Calu3 (cell line): ENCODE data around the gene SF3A1. TPM values are rescaled to one million over a fixed set of nuclear protein-coding genes. Genes with fewer than 3 reads are reported as not detected.

ENCODE experiments used
- BruUV-seq: library from RNA; stranded (reverse); fragments of 400-500 nt; replicated peaks from 2 replicates; lab custom pipeline; 2021; lab: Mats Ljungman, UMichigan
- CTCF ChIA-PET: fragments of 300-600 bp; sonication (Branson Sonifier 250); formaldehyde crosslinking; loops from one replicate; lab custom pipeline; 2022; ENCODE audit warnings: antibody characterized with exemption; lab: Charles Lee
- DNase-seq: peaks from one replicate; pipeline ENCODE4 v3.0.0; 2022
- H3K27ac Mint-ChIP-seq: one replicate; pipeline ENCODE4 v1.8.0; 2022; ENCODE audit warnings: mixed read lengths; ENCODE audit not compliant: unreplicated experiment
- H3K27me3 Mint-ChIP-seq: one replicate; pipeline ENCODE4 v1.8.0; 2022; ENCODE audit warnings: mixed read lengths; ENCODE audit not compliant: unreplicated experiment
- H3K36me3 Mint-ChIP-seq: one replicate; pipeline ENCODE4 v1.8.0; 2022; ENCODE audit warnings: mild to moderate bottlenecking, moderate library complexity, mixed read lengths; ENCODE audit not compliant: insufficient read depth, unreplicated experiment
- H3K4me1 Mint-ChIP-seq: one replicate; pipeline ENCODE4 v1.8.0; 2022; ENCODE audit warnings: mild to moderate bottlenecking, low read depth, mixed read lengths; ENCODE audit not compliant: unreplicated experiment
- H3K4me3 Mint-ChIP-seq: one replicate; pipeline ENCODE4 v1.8.0; 2022; ENCODE audit warnings: mild to moderate bottlenecking, low read depth, moderate library complexity, mixed read lengths; ENCODE audit not compliant: unreplicated experiment
- H3K9me3 Mint-ChIP-seq: one replicate; pipeline ENCODE4 v1.8.0; 2022; ENCODE audit warnings: low read depth, mixed read lengths; ENCODE audit not compliant: unreplicated experiment
- intact Hi-C: fragments of 100-400 bp; cut with micrococcal nuclease; formaldehyde crosslinking; loops from one replicate; pipeline ENCODE4 v1.10.0; 2022; ENCODE audit not compliant: unreplicated experiment
- total RNA-seq: library from RNA; stranded (reverse); gene quantifications from 2 replicates; pipeline ENCODE4 v1.2.3, GENCODE V29; 2022
- TF ChIP-seq, protein P1 (sequence below): fragments of 200-600 bp; IDR thresholded peaks from one replicate; pipeline ENCODE4 v1.8.0; 2022; ENCODE audit warnings: antibody characterized with exemption; ENCODE audit not compliant: unreplicated experiment

The SF3A1 gene
- total RNA-seq, 1 experiment from 2014 or later = 197 TPM

DNA sequence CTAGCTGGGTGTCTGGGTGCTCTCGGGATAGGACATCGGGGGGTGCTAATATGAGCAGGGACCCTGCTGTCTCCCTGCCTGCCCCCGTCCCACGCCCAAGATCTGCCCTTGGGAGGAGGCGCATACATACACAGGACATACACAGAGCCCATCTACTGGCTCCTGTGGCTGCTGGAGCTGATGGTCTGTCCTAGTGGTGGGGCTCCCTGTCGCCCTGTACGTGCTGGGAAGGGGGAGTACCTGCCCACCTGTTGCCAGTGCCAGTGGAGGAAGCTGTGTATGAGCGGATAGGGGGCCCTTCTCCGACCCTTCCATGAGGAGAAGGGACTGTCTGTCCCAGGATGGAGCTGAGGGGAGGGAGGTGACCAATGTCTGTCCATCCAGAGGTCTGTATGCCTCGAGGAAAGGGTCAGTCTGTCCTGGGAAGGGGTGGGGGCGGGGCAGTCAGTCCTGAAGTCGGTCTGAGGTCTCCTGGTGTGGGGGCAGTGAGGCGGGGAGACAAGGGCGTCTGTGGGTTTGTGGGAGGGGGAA is 30.9 kb downstream of the SF3A1 start:
- Mint-ChIP-seq H3K36me3 (peaks cover 58% of the 10 kb centered on the region), H3K4me1 (peaks cover 38% of the 10 kb centered on the region), H3K27ac (peak overlapping the region; percentile 53), H3K9me3 (no peaks in the 10 kb centered on the region), H3K27me3 (no peaks in the 10 kb centered on the region), H3K4me3 (peak overlapping the region; percentile 78)
- no peak for DNase-seq
- intact Hi-C loops = loop anchor here (10.0 kb wide), 1 partner anchor 51 kb away; no protein-coding TSS in a partner anchor
- BruUV-seq = no TSS peak
- TF ChIP-seq, protein P1, sequence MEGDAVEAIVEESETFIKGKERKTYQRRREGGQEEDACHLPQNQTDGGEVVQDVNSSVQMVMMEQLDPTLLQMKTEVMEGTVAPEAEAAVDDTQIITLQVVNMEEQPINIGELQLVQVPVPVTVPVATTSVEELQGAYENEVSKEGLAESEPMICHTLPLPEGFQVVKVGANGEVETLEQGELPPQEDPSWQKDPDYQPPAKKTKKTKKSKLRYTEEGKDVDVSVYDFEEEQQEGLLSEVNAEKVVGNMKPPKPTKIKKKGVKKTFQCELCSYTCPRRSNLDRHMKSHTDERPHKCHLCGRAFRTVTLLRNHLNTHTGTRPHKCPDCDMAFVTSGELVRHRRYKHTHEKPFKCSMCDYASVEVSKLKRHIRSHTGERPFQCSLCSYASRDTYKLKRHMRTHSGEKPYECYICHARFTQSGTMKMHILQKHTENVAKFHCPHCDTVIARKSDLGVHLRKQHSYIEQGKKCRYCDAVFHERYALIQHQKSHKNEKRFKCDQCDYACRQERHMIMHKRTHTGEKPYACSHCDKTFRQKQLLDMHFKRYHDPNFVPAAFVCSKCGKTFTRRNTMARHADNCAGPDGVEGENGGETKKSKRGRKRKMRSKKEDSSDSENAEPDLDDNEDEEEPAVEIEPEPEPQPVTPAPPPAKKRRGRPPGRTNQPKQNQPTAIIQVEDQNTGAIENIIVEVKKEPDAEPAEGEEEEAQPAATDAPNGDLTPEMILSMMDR = no peak
- CTCF ChIA-PET = interaction anchor here (0.7 to 1.0 kb wide), 2 partner anchors 38 to 464 kb away, joined by 3 to 4 read pairs; no protein-coding TSS in a partner anchor

DNA sequence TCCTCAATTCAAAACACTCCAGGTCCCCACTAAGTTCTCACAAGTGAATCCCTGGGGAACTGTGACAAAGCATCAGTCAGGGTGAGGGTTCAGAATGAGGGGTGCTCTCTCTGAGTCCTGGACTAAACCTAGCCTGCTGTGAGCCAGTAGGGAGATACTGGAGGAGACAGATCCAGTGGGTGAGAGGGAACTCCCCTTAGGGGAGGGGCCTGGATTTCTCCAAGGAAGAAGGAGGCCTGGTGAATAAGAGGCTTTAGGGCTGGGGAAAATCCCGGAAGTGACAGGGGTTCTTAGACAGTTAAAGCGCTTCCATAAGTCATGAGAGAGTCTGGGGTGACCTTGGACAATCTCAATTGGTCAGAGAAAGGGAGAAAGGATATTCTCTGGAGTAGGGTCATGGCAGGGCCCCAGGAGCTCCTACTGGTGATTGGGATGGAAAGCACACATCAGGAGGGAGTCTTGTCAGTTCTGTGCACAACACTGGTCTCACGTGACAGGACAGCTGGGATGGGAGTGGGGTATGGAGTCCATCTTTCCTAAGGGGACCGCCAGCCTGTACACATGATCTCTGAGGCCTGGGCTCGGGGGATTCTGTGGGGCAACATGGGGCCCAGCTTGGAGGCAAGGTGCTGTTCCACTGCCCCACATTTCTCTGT is 31.5 kb downstream of the SF3A1 start:
- peak overlapping the region; percentile 53 for H3K27ac Mint-ChIP-seq
- CTCF ChIA-PET = interaction anchor here (0.6 to 1.0 kb wide), 3 partner anchors 12 to 463 kb away, joined by 3 to 4 read pairs (median 3); no protein-coding TSS in a partner anchor
- DNase-seq = peak; percentile 39
- H3K4me1 Mint-ChIP-seq = peaks cover 38% of the 10 kb centered on the region
- TF ChIP-seq, protein P1 = no peak
- H3K9me3 Mint-ChIP-seq = no peaks in the 10 kb centered on the region
- H3K27me3 Mint-ChIP-seq = no peaks in the 10 kb centered on the region
- intact Hi-C loops = loop anchor here (10.0 kb wide), 1 partner anchor 50 kb away; no protein-coding TSS in a partner anchor
- H3K4me3 Mint-ChIP-seq = peak overlapping the region; percentile 78
- peaks cover 52% of the 10 kb centered on the region for H3K36me3 Mint-ChIP-seq
- no TSS peak for BruUV-seq

DNA sequence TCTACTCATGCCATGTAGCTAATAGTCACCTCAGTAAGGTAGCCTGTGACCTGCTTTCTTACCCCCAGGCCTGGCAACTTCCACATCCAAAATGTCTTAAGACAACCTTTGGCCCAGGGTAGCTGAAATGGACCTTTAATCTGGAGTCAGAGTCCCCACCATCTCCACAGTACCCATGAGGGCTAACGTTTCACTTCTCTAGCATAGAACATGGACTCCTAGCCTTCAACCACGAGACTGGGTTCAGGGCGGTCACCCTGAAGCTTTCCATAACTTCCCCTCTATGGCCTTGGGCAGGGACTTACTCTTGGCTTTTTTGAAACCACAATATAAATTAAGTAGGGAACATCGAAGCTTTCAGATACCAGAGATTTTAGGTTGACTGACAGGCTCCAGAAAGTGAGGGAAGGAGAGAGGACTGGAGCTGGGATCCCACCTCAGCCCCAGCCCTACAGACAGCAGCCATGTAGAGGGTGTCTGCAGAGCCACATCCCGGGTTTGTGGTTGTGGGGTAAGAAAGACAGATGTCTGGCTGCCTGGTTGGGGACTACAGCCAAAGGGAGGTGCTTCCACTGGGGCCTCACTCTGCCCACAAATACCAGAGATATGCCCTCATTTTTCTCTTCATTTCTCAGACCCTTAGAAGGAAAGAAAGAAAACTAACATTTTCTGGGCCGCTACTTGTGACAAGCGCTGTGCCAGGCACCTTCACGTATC is 32.5 kb downstream of the SF3A1 start:
- DNase-seq = no peak
- intact Hi-C loops = loop anchor here (10.0 kb wide), 1 partner anchor 49 kb away; no protein-coding TSS in a partner anchor
- peaks cover 47% of the 10 kb centered on the region for H3K36me3 Mint-ChIP-seq
- BruUV-seq = no TSS peak
- no peaks in the 10 kb centered on the region for H3K27me3 Mint-ChIP-seq
- H3K4me1 Mint-ChIP-seq = peaks cover 45% of the 10 kb centered on the region
- peak overlapping the region; percentile 78 for H3K4me3 Mint-ChIP-seq
- H3K9me3 Mint-ChIP-seq = no peaks in the 10 kb centered on the region
- TF ChIP-seq, protein P1 = no peak
- no peak overlapping the region for H3K27ac Mint-ChIP-seq
- CTCF ChIA-PET = interaction anchor here (0.6 kb wide), 1 partner anchor 11 kb away, joined by 3 read pairs; no protein-coding TSS in a partner anchor

DNA sequence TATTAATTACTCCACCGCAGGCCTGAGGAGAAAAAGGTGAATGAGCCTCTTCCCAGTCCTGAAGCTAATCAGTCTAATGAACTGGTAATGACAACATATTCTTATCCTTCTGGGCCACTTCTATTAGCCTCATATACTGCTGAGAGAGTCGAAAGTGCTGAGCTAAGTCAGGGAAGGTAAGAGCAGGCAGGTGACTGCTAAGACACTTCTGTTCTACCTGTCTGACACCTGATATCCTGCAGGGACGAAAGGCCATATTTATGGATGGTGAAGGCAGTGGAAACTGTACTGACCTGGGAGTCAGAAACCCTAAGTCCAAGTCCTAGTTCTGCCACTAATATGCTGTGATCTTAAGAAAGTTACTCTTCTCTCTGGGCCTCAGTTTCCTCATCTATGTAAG is 33.4 kb downstream of the SF3A1 start:
- H3K36me3 Mint-ChIP-seq = peaks cover 43% of the 10 kb centered on the region
- no peak overlapping the region for H3K27ac Mint-ChIP-seq
- peaks cover 49% of the 10 kb centered on the region for H3K4me1 Mint-ChIP-seq
- no peak for DNase-seq
- H3K9me3 Mint-ChIP-seq = no peaks in the 10 kb centered on the region
- TF ChIP-seq, protein P1 = no peak
- no peak overlapping the region for H3K4me3 Mint-ChIP-seq
- intact Hi-C loops = loop anchor here (10.0 kb wide), 1 partner anchor 48 kb away; no protein-coding TSS in a partner anchor
- BruUV-seq = no TSS peak
- H3K27me3 Mint-ChIP-seq = no peaks in the 10 kb centered on the region
- CTCF ChIA-PET = no interaction called here
